ENCODE measurements around the gene PHEX.

The PHEX gene

DNA sequence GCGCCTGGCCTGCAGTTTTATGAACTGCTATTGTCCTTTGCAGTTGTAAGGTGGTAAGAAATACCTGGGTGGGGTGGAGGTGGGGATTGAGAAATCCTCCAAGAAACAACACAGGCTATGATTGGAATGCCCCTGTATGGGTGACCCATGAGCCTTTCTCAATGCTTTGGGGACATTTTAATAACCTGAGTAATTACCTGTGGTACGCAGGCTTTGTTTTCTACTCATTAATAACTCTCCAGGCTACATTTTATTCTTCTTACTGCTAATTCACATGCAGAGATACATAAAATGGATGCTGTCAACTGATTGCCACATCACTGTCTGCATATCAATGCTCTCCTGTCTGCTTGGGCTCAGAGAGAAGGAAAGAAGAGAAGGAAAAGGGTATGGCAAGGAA lies 41.8 kb downstream of the PHEX start:
- no peak overlapping the region for H3K27ac ChIP-seq (replicated peaks)
- no peak for TF ChIP-seq POLR2AphosphoS5 (IDR thresholded peaks at IDR 0.05; ENCODE audit: low read depth)
- no peak for TF ChIP-seq SPI1 (IDR thresholded peaks at IDR 0.05; ENCODE audit: borderline replicate concordance, low read depth)
- TF ChIP-seq, protein P1, sequence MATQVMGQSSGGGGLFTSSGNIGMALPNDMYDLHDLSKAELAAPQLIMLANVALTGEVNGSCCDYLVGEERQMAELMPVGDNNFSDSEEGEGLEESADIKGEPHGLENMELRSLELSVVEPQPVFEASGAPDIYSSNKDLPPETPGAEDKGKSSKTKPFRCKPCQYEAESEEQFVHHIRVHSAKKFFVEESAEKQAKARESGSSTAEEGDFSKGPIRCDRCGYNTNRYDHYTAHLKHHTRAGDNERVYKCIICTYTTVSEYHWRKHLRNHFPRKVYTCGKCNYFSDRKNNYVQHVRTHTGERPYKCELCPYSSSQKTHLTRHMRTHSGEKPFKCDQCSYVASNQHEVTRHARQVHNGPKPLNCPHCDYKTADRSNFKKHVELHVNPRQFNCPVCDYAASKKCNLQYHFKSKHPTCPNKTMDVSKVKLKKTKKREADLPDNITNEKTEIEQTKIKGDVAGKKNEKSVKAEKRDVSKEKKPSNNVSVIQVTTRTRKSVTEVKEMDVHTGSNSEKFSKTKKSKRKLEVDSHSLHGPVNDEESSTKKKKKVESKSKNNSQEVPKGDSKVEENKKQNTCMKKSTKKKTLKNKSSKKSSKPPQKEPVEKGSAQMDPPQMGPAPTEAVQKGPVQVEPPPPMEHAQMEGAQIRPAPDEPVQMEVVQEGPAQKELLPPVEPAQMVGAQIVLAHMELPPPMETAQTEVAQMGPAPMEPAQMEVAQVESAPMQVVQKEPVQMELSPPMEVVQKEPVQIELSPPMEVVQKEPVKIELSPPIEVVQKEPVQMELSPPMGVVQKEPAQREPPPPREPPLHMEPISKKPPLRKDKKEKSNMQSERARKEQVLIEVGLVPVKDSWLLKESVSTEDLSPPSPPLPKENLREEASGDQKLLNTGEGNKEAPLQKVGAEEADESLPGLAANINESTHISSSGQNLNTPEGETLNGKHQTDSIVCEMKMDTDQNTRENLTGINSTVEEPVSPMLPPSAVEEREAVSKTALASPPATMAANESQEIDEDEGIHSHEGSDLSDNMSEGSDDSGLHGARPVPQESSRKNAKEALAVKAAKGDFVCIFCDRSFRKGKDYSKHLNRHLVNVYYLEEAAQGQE (IDR thresholded peaks at IDR 0.05; ENCODE audit: insufficient replicate concordance, low read depth): no peak
- TF ChIP-seq, protein P2, sequence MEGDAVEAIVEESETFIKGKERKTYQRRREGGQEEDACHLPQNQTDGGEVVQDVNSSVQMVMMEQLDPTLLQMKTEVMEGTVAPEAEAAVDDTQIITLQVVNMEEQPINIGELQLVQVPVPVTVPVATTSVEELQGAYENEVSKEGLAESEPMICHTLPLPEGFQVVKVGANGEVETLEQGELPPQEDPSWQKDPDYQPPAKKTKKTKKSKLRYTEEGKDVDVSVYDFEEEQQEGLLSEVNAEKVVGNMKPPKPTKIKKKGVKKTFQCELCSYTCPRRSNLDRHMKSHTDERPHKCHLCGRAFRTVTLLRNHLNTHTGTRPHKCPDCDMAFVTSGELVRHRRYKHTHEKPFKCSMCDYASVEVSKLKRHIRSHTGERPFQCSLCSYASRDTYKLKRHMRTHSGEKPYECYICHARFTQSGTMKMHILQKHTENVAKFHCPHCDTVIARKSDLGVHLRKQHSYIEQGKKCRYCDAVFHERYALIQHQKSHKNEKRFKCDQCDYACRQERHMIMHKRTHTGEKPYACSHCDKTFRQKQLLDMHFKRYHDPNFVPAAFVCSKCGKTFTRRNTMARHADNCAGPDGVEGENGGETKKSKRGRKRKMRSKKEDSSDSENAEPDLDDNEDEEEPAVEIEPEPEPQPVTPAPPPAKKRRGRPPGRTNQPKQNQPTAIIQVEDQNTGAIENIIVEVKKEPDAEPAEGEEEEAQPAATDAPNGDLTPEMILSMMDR (IDR thresholded peaks at IDR 0.05; ENCODE audit: insufficient read depth, low read length): no peak
- no peak for TF ChIP-seq GABPA (IDR thresholded peaks at IDR 0.05; ENCODE audit: low read depth)
- H3K27me3 ChIP-seq (ENCODE audit: insufficient read depth, poor library complexity, severe bottlenecking): no peaks in the 10 kb centered on the region
- H3K4me3 ChIP-seq (replicated peaks; ENCODE audit: insufficient read depth, low read length): no peak overlapping the region
- DNase-seq (ENCODE audit: low read depth in 1 of 2, low spot score in 1 of 2): no peak

DNA sequence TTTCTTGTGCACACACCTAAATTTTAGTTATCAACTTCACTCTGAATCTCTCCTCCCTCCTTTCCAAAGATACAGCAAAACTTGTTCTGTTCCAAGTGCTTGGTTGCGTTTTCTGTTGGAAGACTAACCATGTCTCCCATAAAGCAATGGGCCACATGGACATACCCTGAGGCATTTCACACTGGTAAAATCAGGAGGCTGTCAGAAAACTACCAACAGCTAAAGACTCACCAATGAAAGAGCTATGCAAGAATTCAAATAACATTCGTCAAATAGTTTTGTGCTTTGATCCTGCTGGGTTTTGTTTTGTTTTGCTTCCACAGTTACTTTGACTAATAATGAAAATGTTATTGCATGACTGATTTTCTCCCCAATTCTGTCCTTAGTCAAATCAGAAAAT lies 46.0 kb downstream of the PHEX start:
- no peak for DNase-seq (ENCODE audit: low read depth in 1 of 2, low spot score in 1 of 2)
- no peaks in the 10 kb centered on the region for H3K27me3 ChIP-seq (ENCODE audit: insufficient read depth, poor library complexity, severe bottlenecking)
- H3K27ac ChIP-seq (replicated peaks): no peak overlapping the region
- H3K4me3 ChIP-seq (replicated peaks; ENCODE audit: insufficient read depth, low read length): no peak overlapping the region
- TF ChIP-seq, protein P2 (IDR thresholded peaks at IDR 0.05; ENCODE audit: insufficient read depth, low read length): no peak
- TF ChIP-seq SPI1 (IDR thresholded peaks at IDR 0.05; ENCODE audit: borderline replicate concordance, low read depth) (no peak), POLR2AphosphoS5 (IDR thresholded peaks at IDR 0.05; ENCODE audit: low read depth) (no peak), GABPA (IDR thresholded peaks at IDR 0.05; ENCODE audit: low read depth) (no peak)
- TF ChIP-seq, protein P1 (IDR thresholded peaks at IDR 0.05; ENCODE audit: insufficient replicate concordance, low read depth): no peak

DNA sequence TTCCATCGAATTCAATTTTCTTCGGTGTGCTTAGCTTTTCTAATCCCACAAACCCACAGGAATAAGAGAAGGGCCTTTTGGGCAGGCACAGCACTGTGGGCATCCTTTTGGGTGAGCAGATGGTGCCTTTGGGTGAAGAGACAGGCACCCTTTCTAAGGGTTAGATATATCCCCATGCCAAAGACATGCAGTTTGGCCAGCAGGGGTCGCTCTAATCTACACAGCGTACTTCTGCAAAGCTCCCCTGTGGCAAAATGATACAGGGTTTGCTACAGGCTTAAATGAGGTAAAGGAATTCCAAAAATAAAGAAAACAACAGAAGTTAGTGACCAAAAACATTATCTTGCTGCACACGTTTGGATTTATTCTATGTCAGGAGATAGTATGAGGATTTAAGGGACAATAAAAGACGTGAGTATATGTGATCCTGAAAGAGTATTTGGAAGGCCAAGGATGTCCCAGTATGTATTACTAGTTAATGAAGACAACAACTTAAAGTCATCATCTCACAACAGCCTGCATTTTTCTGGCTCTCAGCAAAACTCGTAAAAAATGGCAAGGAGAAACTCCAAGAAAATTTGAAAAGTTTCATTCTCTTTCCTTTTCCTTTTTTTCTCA lies 49.5 kb downstream of the PHEX start:
- TF ChIP-seq GABPA (IDR thresholded peaks at IDR 0.05; ENCODE audit: low read depth) (no peak), SPI1 (IDR thresholded peaks at IDR 0.05; ENCODE audit: borderline replicate concordance, low read depth) (no peak), POLR2AphosphoS5 (IDR thresholded peaks at IDR 0.05; ENCODE audit: low read depth) (no peak)
- TF ChIP-seq, protein P1 (IDR thresholded peaks at IDR 0.05; ENCODE audit: insufficient replicate concordance, low read depth): no peak
- TF ChIP-seq, protein P2 (IDR thresholded peaks at IDR 0.05; ENCODE audit: insufficient read depth, low read length): peak; percentile 40
- Histone ChIP-seq H3K27ac (replicated peaks) (no peak overlapping the region), H3K27me3 (ENCODE audit: insufficient read depth, poor library complexity, severe bottlenecking) (no peaks in the 10 kb centered on the region), H3K4me3 (replicated peaks; ENCODE audit: insufficient read depth, low read length) (no peak overlapping the region)
- peak in 1 of 2 experiments; percentile 52 for DNase-seq (ENCODE audit: low read depth in 1 of 2, low spot score in 1 of 2)
